MCF 10A (cell line): ENCODE results near the gene HNRNPUL1. TPM values are rescaled to one million over a fixed set of nuclear protein-coding genes. Genes with fewer than 3 reads are reported as not detected.
A peak's percentile ranks its signal among the peaks of the same experiment; 100 is the strongest.

Experiments used
- BruUV-seq: library from RNA; stranded (reverse); fragments of 400-500 nt; replicated peaks from 2 replicates; lab custom pipeline; 2021; lab: Mats Ljungman, UMichigan
- CTCF ChIA-PET: fragments of 300-600 bp; sonication (Branson Sonifier 250); formaldehyde crosslinking; extraction: SDS; loops from one replicate; lab custom pipeline; 2021; ENCODE audit warnings: antibody characterized with exemption, inconsistent platforms; lab: Yijun Ruan, JAX
- POLR2A ChIA-PET: fragments of 300-600, 350-650 bp; sonication (Branson Sonifier 250); formaldehyde crosslinking; extraction: SDS; loops from one replicate; lab custom pipeline; 2020; ENCODE audit warnings: antibody characterized with exemption, inconsistent platforms; lab: Yijun Ruan, JAX
- DNase-seq: peaks from one replicate; pipeline ENCODE4 v3.0.0-alpha.2; 2018; ENCODE audit not compliant: unreplicated experiment
- H3K27ac Mint-ChIP-seq: one replicate; pipeline ENCODE4 v1.8.0; 2022; ENCODE audit warnings: mild to moderate bottlenecking, low read depth, mixed read lengths; ENCODE audit not compliant: unreplicated experiment
- H3K27me3 Mint-ChIP-seq: one replicate; pipeline ENCODE4 v1.8.0; 2022; ENCODE audit warnings: mixed read lengths; ENCODE audit not compliant: insufficient read depth, unreplicated experiment
- H3K36me3 Mint-ChIP-seq: one replicate; pipeline ENCODE4 v1.8.0; 2022; ENCODE audit warnings: mild to moderate bottlenecking, moderate library complexity, mixed read lengths; ENCODE audit not compliant: insufficient read depth, unreplicated experiment
- H3K4me1 Mint-ChIP-seq: one replicate; pipeline ENCODE4 v1.8.0; 2022; ENCODE audit warnings: mixed read lengths; ENCODE audit not compliant: insufficient read depth, unreplicated experiment
- H3K4me3 Mint-ChIP-seq: one replicate; pipeline ENCODE4 v1.8.0; 2022; ENCODE audit warnings: mild to moderate bottlenecking, moderate library complexity, mixed read lengths; ENCODE audit not compliant: unreplicated experiment
- H3K9me3 Mint-ChIP-seq: one replicate; pipeline ENCODE4 v1.8.0; 2022; ENCODE audit warnings: mixed read lengths; ENCODE audit not compliant: unreplicated experiment
- CTCF ChIP-seq: fragments of 200-600 bp; IDR thresholded peaks from one replicate; pipeline ENCODE4 v1.8.0; 2022; ENCODE audit warnings: antibody characterized with exemption, mild to moderate bottlenecking; ENCODE audit not compliant: unreplicated experiment
- intact Hi-C: fragments of 100-400 bp; cut with micrococcal nuclease; formaldehyde crosslinking; loops from 2 replicates; pipeline ENCODE4 v1.14.1; 2022
- total RNA-seq: library from RNA; stranded (reverse); gene quantifications from 2 replicates; pipeline ENCODE4 v1.2.3, GENCODE V29; 2022

The HNRNPUL1 gene
- total RNA-seq, 1 experiment from 2014 or later, result 204 TPM

GRCh38 chr19:41263042-41263849 is 926 bp upstream of the HNRNPUL1 start:
- no peak for TF ChIP-seq CTCF
- H3K27ac Mint-ChIP-seq, result peak overlapping the region; percentile 100
- intact Hi-C loops, result loop anchor here (2.0 to 5.0 kb wide), 4 partner anchors 44 to 596 kb away; partner anchors contain the start of genes AXL and TGFB1
- H3K4me3 Mint-ChIP-seq, result peak overlapping the region; percentile 89
- peak; percentile 69 for DNase-seq
- H3K4me1 Mint-ChIP-seq, result peaks cover 42% of the 10 kb centered on the region
- ChIA-PET CTCF (interaction anchor here (0.6 to 10.5 kb wide), 13 partner anchors 8 to 457 kb away, joined by 3 to 137 read pairs (median 4); partner anchors contain the start of genes AXL and B9D2), POLR2A (interaction anchor here (0.6 to 13.4 kb wide), 55 partner anchors 8 to 1293 kb away, joined by 3 to 345 read pairs (median 4); partner anchors contain the start of genes ACTMAP, AXL, B9D2 and CCDC97)
- H3K9me3 Mint-ChIP-seq, result no peaks in the 10 kb centered on the region
- BruUV-seq, result TSS peak; percentile 35
- H3K36me3 Mint-ChIP-seq, result peaks cover 67% of the 10 kb centered on the region
- no peaks in the 10 kb centered on the region for H3K27me3 Mint-ChIP-seq

- POLR2A ChIA-PET, result interaction anchor here (0.6 to 13.4 kb wide), 40 partner anchors 9 to 1295 kb away, joined by 3 to 345 read pairs (median 6); partner anchors contain the start of genes ACTMAP, AXL, B9D2 and CCDC97
- peaks cover 42% of the 10 kb centered on the region for H3K4me1 Mint-ChIP-seq
- BruUV-seq, result no TSS peak
Observed at GRCh38 chr19:41264581-41265394, 616 bp downstream of the HNRNPUL1 start.

GRCh38 chr19:41265395-41266153 is 1.4 kb downstream of the HNRNPUL1 start:
- no peaks in the 10 kb centered on the region for H3K9me3 Mint-ChIP-seq
- peaks cover 42% of the 10 kb centered on the region for H3K4me1 Mint-ChIP-seq
- intact Hi-C loops, result no loop called here
- H3K4me3 Mint-ChIP-seq, result peak overlapping the region; percentile 89
- ChIA-PET CTCF (interaction anchor here (0.6 to 10.5 kb wide), 6 partner anchors 43 to 1806 kb away, joined by 3 to 137 read pairs (median 3); no protein-coding TSS in a partner anchor), POLR2A (interaction anchor here (0.7 to 13.4 kb wide), 14 partner anchors 8 to 174 kb away, joined by 3 to 345 read pairs (median 6); partner anchors contain the start of genes AXL, B9D2, CCDC97 and DMAC2)
- peak overlapping the region; percentile 100 for H3K27ac Mint-ChIP-seq
- BruUV-seq, result no TSS peak
- TF ChIP-seq CTCF, result no peak
- H3K36me3 Mint-ChIP-seq, result peaks cover 73% of the 10 kb centered on the region
- peak; percentile 22 for DNase-seq
- no peaks in the 10 kb centered on the region for H3K27me3 Mint-ChIP-seq

More at GRCh38 chr19:41264581-41265394, 616 bp downstream of the HNRNPUL1 start:
- no peaks in the 10 kb centered on the region for H3K9me3 Mint-ChIP-seq
- H3K36me3 Mint-ChIP-seq, result peaks cover 73% of the 10 kb centered on the region
- TF ChIP-seq CTCF, result no peak
- CTCF ChIA-PET, result interaction anchor here (0.6 to 10.5 kb wide), 7 partner anchors 26 to 598 kb away, joined by 3 to 137 read pairs (median 9); partner anchors contain the start of gene AXL
- peak; percentile 60 for DNase-seq
- H3K27me3 Mint-ChIP-seq, result no peaks in the 10 kb centered on the region
- intact Hi-C loops, result loop anchor here (5.0 kb wide), 2 partner anchors 88 to 597 kb away; partner anchors contain the start of gene TGFB1
- H3K4me3 Mint-ChIP-seq, result peak overlapping the region; percentile 89
- peak overlapping the region; percentile 100 for H3K27ac Mint-ChIP-seq
